ENCODE results near the gene OXSR1.

- TF ChIP-seq CTCF (IDR thresholded peaks at IDR 0.05) (no peak), REST (IDR thresholded peaks at IDR 0.05; ENCODE audit: insufficient read depth in 1 of 2, low read depth in 2 of 2, low read length in 1 of 2) (no peak), TCF7L2 (IDR thresholded peaks at IDR 0.05; ENCODE audit: low read depth, low read length) (no peak), POLR2AphosphoS5 (IDR thresholded peaks at IDR 0.05; ENCODE audit: low read depth, low read length) (no peak), SIN3A (IDR thresholded peaks at IDR 0.05; ENCODE audit: borderline replicate concordance, insufficient read depth, low read depth, low read length) (no peak)
These were observed 3.1 kb downstream of the OXSR1 start for GRCh38 chr3:38168151-38169026.

All from Panc1 (cell line).